WERI-Rb-1 (cell line): ENCODE results near the gene SNF8.

Experiments used
- DNase-seq: peaks from one replicate; pipeline ENCODE4 v3.0.0-alpha.2; 2020
- H3K27ac ChIP-seq: fragments of 250-450 bp; sonication (Bioruptor Pico); 2 replicates; pipeline ENCODE4 v1.5.1; 2020; ENCODE audit warnings: mild to moderate bottlenecking, moderate library complexity
- H3K27me3 ChIP-seq: fragments of 250-450 bp; sonication (Bioruptor Pico); 2 replicates; pipeline ENCODE4 v1.5.1; 2021; ENCODE audit warnings: mild to moderate bottlenecking, low read depth, moderate library complexity; ENCODE audit not compliant: insufficient read depth, severe bottlenecking
- H3K36me3 ChIP-seq: fragments of 250-450 bp; sonication (Bioruptor Pico); 2 replicates; pipeline ENCODE4 v1.5.1; 2020; ENCODE audit warnings: mild to moderate bottlenecking, moderate library complexity
- H3K4me3 ChIP-seq: 2 replicates; pipeline ENCODE4 v1.5.1; 2011; ENCODE audit warnings: low read depth, mild to moderate bottlenecking, control low read depth, low read length
- H3K9me3 ChIP-seq: fragments of 250-450 bp; sonication (Bioruptor Pico); 2 replicates; pipeline ENCODE4 v1.5.1; 2021; ENCODE audit warnings: mild to moderate bottlenecking, moderate library complexity; ENCODE audit not compliant: severe bottlenecking
- TF ChIP-seq, protein P1 (sequence below): IDR thresholded peaks from 2 replicates; pipeline ENCODE4 v1.5.1; 2011; ENCODE audit warnings: low read depth, mild to moderate bottlenecking, control low read depth, inconsistent platforms, low read length

Gene SNF8

DNA sequence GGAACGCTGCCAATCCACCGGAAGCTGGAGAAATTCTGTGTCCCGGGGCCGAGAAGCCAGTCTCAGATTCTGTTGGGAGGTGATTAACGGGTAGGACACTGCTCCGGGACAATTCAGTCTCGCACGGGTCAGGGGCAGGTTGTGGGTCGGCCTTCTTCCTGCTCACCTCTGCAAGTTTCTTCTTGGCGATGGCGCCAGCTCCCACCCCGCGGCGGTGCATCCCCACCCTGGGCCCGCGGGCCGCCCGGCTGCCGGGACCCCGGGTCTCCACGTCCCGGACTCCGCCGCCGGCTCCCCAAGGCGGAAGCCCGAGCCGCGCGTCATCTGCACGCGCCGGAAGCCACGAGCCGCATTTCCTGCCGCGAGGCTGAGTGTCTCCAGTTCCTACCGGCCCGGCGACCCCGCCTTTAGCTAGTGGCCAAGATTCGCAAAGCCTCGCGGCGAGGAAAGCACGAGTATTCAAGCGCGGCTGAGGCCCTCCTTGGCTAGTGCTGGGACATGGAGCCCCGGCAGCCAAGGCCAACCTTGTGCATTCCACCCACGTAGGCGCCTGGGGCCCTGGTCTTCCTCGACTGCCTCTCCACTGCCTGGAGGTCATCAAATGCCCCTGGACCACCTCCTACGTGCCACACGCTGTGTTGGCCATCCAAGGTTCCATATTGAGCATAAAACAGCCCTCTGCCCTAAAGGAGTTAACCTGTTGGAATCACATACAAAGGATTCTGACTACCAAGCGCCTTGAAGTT is at the start of gene SNF8:
SNF8 (minus strand) TSS at position 328 of the 746 bp plus-strand sequence; CDS start at position 220, 108 bp downstream.
- no peaks in the 10 kb centered on the region for H3K27me3 ChIP-seq
- no peaks in the 10 kb centered on the region for H3K9me3 ChIP-seq
- peaks cover 34% of the 10 kb centered on the region for H3K36me3 ChIP-seq
- H3K4me3 ChIP-seq, result peak within 1 kb of the TSS; percentile 96
- TF ChIP-seq, protein P1, sequence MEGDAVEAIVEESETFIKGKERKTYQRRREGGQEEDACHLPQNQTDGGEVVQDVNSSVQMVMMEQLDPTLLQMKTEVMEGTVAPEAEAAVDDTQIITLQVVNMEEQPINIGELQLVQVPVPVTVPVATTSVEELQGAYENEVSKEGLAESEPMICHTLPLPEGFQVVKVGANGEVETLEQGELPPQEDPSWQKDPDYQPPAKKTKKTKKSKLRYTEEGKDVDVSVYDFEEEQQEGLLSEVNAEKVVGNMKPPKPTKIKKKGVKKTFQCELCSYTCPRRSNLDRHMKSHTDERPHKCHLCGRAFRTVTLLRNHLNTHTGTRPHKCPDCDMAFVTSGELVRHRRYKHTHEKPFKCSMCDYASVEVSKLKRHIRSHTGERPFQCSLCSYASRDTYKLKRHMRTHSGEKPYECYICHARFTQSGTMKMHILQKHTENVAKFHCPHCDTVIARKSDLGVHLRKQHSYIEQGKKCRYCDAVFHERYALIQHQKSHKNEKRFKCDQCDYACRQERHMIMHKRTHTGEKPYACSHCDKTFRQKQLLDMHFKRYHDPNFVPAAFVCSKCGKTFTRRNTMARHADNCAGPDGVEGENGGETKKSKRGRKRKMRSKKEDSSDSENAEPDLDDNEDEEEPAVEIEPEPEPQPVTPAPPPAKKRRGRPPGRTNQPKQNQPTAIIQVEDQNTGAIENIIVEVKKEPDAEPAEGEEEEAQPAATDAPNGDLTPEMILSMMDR, result no peak
- DNase-seq, result peak; percentile 96
- peak within 1 kb of the TSS; percentile 92 for H3K27ac ChIP-seq

DNA sequence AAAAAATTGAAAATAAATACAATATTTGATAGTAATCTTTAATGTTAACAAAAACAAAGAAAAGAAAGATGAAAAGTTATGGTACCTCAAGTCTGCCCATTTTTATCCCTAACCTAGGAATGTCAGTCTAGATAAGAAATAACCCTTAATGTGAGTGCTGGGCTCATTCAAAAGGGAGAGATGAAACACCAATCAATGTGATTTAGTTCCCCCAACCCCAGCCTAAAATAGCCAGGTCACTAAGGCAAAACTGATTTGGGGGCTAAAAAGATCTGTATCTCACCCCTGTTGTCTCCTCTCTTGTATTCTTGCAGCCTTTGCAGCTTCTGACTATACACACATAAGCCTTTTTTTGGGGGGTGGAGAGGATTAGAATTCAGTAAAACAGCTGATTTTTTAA is 49.3 kb upstream of the SNF8 start:
- H3K27ac ChIP-seq, result peak overlapping the region; percentile 100
- no peaks in the 10 kb centered on the region for H3K27me3 ChIP-seq
- H3K4me3 ChIP-seq, result peak overlapping the region; percentile 11; the same call in 1 of the 2 replicates

DNA sequence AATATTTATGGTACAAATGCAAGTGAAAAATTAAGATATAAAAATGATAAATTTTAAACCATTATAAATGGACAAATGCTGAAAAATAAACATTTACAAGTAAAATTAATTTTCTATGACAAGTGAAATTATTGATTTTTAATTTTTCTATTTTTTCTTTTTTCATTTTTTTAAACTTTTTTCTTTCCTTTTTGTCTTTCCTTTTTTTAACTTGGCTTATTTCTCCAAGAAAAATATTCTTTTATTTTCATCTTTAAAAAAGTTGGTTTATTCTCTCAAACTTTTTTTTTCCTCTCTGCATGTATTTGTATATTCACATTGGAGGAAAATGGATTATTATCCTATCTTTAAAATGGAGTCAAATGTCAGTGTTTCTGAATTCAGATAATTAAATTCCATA is 48.7 kb upstream of the SNF8 start:
- Histone ChIP-seq H3K27me3 (no peaks in the 10 kb centered on the region), H3K27ac (peak overlapping the region; percentile 100)
- TF ChIP-seq, protein P1, result no peak

More for the DNA sequence above, 49.3 kb upstream of the SNF8 start:
- DNase-seq, result no peak
- Histone ChIP-seq H3K9me3 (no peaks in the 10 kb centered on the region), H3K36me3 (peaks cover 21% of the 10 kb centered on the region)
- TF ChIP-seq, protein P1, result no peak

DNA sequence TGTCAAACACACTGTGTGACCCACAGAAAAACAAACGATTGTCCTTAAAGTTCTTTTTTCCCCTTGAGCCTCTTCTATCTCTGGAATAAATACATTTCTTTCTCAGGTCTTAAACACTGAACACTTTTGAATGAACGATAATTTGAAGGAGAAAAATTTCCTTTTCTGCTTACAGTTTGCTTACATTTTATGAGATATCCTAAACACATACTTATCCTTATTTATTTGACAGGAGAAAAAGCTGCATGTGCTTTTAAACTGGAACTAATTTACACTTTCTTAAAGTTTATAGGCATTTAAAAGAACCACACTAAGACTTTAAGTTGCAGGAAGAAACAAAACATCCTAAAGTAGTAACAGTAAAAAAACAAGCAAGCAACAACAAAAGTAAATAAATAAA is 47.8 kb upstream of the SNF8 start:
- Histone ChIP-seq H3K36me3 (peaks cover 7% of the 10 kb centered on the region), H3K27ac (peak overlapping the region; percentile 100), H3K27me3 (no peaks in the 10 kb centered on the region), H3K4me3 (no peak overlapping the region), H3K9me3 (no peaks in the 10 kb centered on the region)
- TF ChIP-seq, protein P1, result no peak
- DNase-seq, result no peak

More for the DNA sequence above, 48.7 kb upstream of the SNF8 start:
- Histone ChIP-seq H3K4me3 (no peak overlapping the region), H3K9me3 (no peaks in the 10 kb centered on the region), H3K36me3 (peaks cover 15% of the 10 kb centered on the region)
- DNase-seq, result no peak

DNA sequence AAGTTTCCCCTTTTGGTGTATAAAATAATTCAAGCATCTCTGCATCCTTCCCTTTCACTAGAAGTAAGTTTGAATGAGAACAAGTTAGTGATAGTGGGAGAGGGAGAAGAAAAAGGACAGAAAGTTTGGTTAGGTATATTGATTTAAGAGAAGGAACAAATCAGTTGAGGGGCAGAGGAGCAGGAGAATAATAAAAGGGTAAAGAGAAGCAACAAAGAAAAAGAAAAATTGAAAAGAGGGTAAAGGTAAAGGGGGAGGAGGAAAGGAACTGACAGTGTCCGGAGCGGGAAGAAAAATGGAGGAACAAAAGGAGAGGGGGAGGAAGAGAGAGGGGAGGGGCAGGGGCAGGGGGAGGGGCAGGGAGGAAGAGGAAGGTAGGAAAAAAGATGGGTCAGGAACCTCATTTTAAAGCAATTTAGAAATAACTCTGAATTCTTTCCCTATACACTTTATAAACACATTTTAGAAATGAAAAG is 46.3 kb upstream of the SNF8 start:
- H3K27ac ChIP-seq, result peak overlapping the region; percentile 58
- DNase-seq, result no peak
- H3K9me3 ChIP-seq, result no peaks in the 10 kb centered on the region
- 0 out of 2 replicates have a peak overlapping the region, but pooled peaks have one; percentile 19 for H3K4me3 ChIP-seq
- H3K36me3 ChIP-seq, result peaks cover 5% of the 10 kb centered on the region
- TF ChIP-seq, protein P1, result no peak
- no peaks in the 10 kb centered on the region for H3K27me3 ChIP-seq

DNA sequence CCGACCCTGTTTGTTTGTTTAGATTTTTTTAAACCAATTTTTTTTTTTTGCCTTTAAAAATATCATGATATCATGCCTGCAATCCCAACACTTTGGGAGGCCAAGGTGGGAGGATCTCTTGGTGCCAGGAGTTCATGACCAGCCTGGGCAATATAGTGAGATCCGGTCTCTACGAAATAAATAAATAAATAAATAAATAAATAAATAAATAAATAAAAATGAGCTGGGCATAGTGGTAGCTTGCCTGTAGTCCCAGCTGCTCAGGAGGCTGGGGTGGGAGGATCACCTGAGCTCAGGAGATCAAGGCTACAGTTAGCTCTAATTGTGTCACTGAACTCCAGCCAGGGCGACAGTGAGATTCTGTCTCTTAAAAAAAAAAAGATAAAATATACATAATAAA is 44.5 kb upstream of the SNF8 start:
- H3K36me3 ChIP-seq, result no peaks in the 10 kb centered on the region
- H3K4me3 ChIP-seq, result no peak overlapping the region
- no peak for DNase-seq
- TF ChIP-seq, protein P1, result no peak
- H3K27me3 ChIP-seq, result no peaks in the 10 kb centered on the region
- no peak overlapping the region for H3K27ac ChIP-seq
- no peaks in the 10 kb centered on the region for H3K9me3 ChIP-seq
